Right ventricle myocardium superior (tissue), 1 donor: ENCODE measurements around the gene ST7. TPM values are rescaled to one million over a fixed set of nuclear protein-coding genes. Genes with fewer than 3 reads are reported as not detected.
"Not testable (repeated sequence)": the region's sequence is repeated elsewhere in the genome, so short reads cannot be mapped to it uniquely, and the experiment has no call there.

Source experiments
- ATAC-seq: fragments of 200-7000 bp; cut with Tn5 transposase; one replicate; pipeline ENCODE4 v1.9.1; 2020; ENCODE audit warnings: mild to moderate bottlenecking; ENCODE audit not compliant: poor library complexity
- DNase-seq: peaks from one replicate; pipeline ENCODE4 v3.0.0-alpha.2; 2020
- intact Hi-C: fragments of 100-400 bp; cut with DNase I; formaldehyde crosslinking; loops from one replicate; pipeline ENCODE4 v1.11.2; 2022
- total RNA-seq: library from RNA; stranded (reverse); fragmentation: NEBNext Ultra II Directional; extraction: Animal tissue kit (Norgen Biotek cat#: 25700); gene quantifications from one replicate; pipeline ENCODE4 v1.2.1, GENCODE V29; 2021
- donor health status: DM: no; HTN: yes; CAD: no; lungs with severe emphysema.

Gene ST7
- total RNA-seq, 1 donor from 2014 or later: 29.7 TPM

GRCh38 chr7:117245703-117246102, 292.4 kb downstream of the ST7 start:
- intact Hi-C loops, DNase-seq, ATAC-seq: not testable (repeated sequence)

- intact Hi-C loops: no loop called here
- ATAC-seq (no peak), DNase-seq (no peak)
These were observed 294.5 kb downstream of the ST7 start for GRCh38 chr7:117247809-117248208.

DNA sequence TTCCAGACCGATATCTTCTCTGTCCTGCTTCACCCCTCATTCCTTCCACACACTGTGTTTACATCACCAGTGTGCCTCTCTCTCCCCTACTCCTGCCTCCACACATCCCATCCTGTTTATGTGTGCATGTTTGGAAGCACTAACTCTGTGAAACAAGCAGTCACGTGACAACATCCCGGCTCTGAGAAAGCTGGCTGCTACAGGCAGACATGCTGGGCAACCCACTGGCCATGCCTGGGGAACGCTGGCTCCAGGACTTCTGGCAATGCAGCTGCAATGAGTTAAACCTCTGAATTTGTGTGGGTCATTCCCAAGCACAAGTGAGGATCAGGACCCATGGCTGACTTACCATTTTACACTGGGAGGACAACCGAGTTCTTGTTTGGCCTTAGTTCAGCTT, 295.5 kb downstream of the ST7 start:
- ATAC-seq (no peak), DNase-seq (no peak)
- intact Hi-C loops: no loop called here

GRCh38 chr7:117249696-117250095, 296.4 kb downstream of the ST7 start:
- DNase-seq (no peak), ATAC-seq (no peak)
- intact Hi-C loops: no loop called here

DNA sequence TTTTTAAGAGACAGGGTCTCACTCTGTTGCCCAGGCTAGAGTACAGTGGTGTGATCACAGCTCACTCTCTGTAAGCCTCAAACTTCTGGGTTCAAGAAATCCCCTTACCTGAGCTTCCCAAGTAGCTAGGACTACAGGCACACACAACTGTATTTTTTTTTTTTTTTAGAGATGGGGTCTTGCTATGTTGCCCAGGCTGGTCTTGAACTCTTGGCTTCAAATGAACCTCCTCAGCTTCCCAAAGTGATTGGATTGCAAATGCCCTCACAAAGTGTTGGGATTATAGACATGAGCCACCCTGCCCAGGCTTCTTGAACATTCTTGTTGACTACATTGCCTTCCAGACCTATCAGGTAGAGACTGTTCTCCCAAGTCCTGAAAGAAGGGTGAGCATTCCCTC, 296.9 kb downstream of the ST7 start:
- no peak for ATAC-seq
- intact Hi-C loops: no loop called here
- DNase-seq: no peak

- no peak for DNase-seq
- intact Hi-C loops: no loop called here
- ATAC-seq: no peak
These were observed 297.5 kb downstream of the ST7 start for GRCh38 chr7:117250801-117251200.

GRCh38 chr7:117251687-117252086, 298.4 kb downstream of the ST7 start:
- DNase-seq (no peak), ATAC-seq (no peak)
- intact Hi-C loops: no loop called here

- ATAC-seq (no peak), DNase-seq (no peak)
- intact Hi-C loops: no loop called here
These were observed 306.3 kb downstream of the ST7 start for GRCh38 chr7:117259615-117260014.

DNA sequence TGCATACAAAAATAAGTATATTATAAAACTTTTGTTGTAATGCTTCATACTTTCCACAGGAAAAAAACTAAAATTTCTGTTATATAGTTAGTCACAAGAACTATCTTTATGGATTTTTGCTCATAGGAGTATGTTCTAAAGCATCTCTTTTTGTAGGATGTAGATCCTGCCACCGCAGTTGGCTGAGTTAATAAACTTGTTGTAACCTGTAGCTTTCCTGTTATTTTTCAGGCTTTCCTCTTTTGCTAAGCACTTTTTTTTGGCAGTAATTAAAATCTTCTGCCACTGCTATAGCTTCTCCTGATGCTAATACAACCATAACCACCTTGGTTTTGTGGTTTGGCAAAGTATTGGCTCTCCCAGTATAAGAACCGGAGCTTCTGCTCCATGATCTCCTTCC, 309.2 kb downstream of the ST7 start:
- DNase-seq: no peak
- no peak for ATAC-seq
- intact Hi-C loops: no loop called here

- intact Hi-C loops: no loop called here
- DNase-seq (no peak), ATAC-seq (no peak)
These were observed 311.4 kb downstream of the ST7 start for GRCh38 chr7:117264716-117265115.

DNA sequence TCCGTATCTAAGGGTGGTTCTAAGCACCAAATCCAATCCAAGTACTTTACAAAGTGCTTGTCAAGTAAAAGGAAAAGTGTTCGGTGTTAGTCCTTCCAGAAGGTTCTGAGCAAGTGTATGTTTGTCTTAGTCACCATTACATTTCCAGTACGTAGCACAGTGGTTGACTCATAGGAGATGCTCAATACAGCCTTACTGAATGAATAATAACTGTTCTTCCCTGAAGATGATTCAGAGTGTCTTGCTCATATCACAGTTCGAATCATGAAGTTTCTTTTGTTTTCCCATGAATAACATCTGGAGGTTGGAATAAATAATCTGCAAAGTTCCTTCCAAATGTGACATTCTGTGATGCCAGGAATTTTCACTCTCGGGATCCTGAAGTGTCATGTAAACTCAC, 316.1 kb downstream of the ST7 start:
- ATAC-seq (no peak), DNase-seq (no peak)
- intact Hi-C loops: no loop called here

GRCh38 chr7:117269886-117270285, 316.6 kb downstream of the ST7 start:
- intact Hi-C loops: no loop called here
- DNase-seq (no peak), ATAC-seq (no peak)

GRCh38 chr7:117270371-117270770, 317.1 kb downstream of the ST7 start:
- no peak for DNase-seq
- no peak for ATAC-seq
- intact Hi-C loops: no loop called here

- DNase-seq (no peak), ATAC-seq (no peak)
- intact Hi-C loops: no loop called here
These were observed 318.3 kb downstream of the ST7 start for GRCh38 chr7:117271566-117271965.

- intact Hi-C loops: no loop called here
- no peak for ATAC-seq
- no peak for DNase-seq
These were observed 318.9 kb downstream of the ST7 start for GRCh38 chr7:117272017-117272759.

GRCh38 chr7:117273325-117273724, 320.0 kb downstream of the ST7 start:
- intact Hi-C loops: no loop called here
- no peak for ATAC-seq

DNA sequence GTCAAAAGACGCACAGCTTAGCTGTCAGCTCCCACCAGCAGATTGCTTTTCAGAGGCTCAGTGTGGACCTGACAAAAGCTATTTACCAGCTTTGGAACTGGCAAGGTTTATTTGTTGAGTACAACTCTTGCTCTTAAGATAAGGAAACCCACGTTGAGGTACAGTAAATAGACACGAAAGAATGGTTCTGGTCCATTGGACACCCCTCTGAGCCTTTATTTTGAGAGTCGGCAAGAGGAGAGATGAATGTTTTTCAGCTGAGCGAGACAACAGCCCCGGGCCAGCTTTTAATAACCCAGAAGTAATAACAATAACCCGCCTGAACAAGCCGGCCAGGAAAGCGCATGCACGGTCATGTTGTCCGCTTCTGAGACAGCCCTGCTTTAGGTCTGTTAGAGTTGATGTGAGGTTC, 320.5 kb downstream of the ST7 start:
- ATAC-seq: no peak
- intact Hi-C loops: no loop called here
- DNase-seq: no peak

More at GRCh38 chr7:117273325-117273724, 320.0 kb downstream of the ST7 start:
- no peak for DNase-seq

- DNase-seq (no peak), ATAC-seq (no peak)
- intact Hi-C loops: no loop called here
These were observed 321.6 kb downstream of the ST7 start for GRCh38 chr7:117274951-117275350.

DNA sequence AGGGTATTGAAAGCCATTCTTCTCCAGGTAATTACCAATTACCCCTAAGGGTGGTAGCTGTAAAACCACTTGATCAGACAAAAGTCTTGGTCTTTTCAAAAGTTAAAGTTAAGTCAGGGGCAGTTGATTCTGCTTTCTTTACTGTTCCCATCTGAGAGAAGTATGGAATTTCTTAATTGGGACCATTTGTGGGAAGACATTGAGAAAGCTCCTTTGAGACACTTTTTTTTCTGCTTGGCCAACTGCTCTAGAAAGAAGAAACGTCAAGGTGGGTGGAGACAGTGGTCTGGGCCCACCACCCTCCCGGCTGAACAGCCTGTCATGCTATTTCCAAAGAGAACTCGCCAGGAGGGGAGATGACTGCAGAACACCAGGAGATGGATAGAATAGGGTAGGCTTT, 324.3 kb downstream of the ST7 start:
- no peak for DNase-seq
- ATAC-seq: no peak
- intact Hi-C loops: no loop called here

DNA sequence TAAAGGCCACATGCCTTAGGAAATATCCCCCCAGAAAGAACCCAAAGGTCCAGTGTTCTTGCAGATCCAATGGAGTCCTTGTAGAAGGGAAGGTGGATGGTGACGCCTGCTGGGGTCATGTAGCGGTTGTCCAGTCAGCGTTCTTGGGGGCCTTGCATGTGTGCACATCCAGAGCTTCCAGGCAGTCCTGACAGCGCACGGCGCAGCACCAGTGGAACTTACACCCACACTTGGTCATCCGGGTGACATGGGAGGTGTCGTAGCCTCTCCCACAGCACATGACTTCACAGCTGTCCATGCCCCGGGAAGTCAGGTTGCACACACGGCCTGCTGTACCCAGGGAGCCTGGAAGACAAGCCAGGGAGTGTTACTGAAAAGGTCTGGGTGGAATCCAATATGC, 324.7 kb downstream of the ST7 start:
- intact Hi-C loops: no loop called here
- DNase-seq (no peak), ATAC-seq (no peak)

- ATAC-seq (no peak), DNase-seq (no peak)
- intact Hi-C loops: no loop called here
These were observed 325.9 kb downstream of the ST7 start for GRCh38 chr7:117279203-117279602.
